MM.1S (cell line): ENCODE results near the gene QPCTL.

Experiments
- DNase-seq: peaks from one replicate; pipeline ENCODE4 v3.0.0-alpha.2; 2015
- H2AFZ ChIP-seq: fragments of 300-600 bp; sonication (generic); 2 replicates; pipeline ENCODE4 v1.6.0; 2016; ENCODE audit warnings: antibody characterized with exemption, low read length
- H3F3A ChIP-seq: fragments of 300-600 bp; sonication (generic); 2 replicates; pipeline ENCODE4 v1.6.1; 2016; ENCODE audit warnings: mild to moderate bottlenecking, antibody characterized with exemption, low read length, moderate library complexity, mixed read lengths; ENCODE audit not compliant: insufficient read depth
- H3K27ac ChIP-seq: fragments of 300-600 bp; sonication (generic); 2 replicates; pipeline ENCODE4 v1.5.1; 2016; ENCODE audit warnings: mild to moderate bottlenecking, low read length
- H3K27me3 ChIP-seq: fragments of 300-600 bp; sonication (generic); replicated peaks from 2 replicates; pipeline ENCODE4 v1.6.0; 2016; ENCODE audit warnings: low read length; ENCODE audit not compliant: insufficient read depth
- H3K36me3 ChIP-seq: fragments of 300-600 bp; sonication (generic); replicated peaks from 2 replicates; pipeline ENCODE4 v1.6.1; 2016; ENCODE audit warnings: mild to moderate bottlenecking, low read length, mixed read lengths; ENCODE audit not compliant: insufficient read depth
- H3K4me1 ChIP-seq: fragments of 300-600 bp; sonication (generic); 2 replicates; pipeline ENCODE4 v1.6.1; 2016; ENCODE audit warnings: low read length, mixed read lengths
- H3K4me2 ChIP-seq: fragments of 300-600 bp; sonication (generic); 2 replicates; pipeline ENCODE4 v1.6.0; 2016; ENCODE audit warnings: low read depth, low read length
- H3K4me3 ChIP-seq: fragments of 300-600 bp; sonication (generic); 2 replicates; pipeline ENCODE4 v1.5.1; 2016; ENCODE audit warnings: low read length, mixed read lengths
- H3K79me2 ChIP-seq: fragments of 300-600 bp; sonication (generic); 2 replicates; pipeline ENCODE4 v1.6.1; 2016; ENCODE audit warnings: mixed run types, low read length, mixed read lengths
- H3K9ac ChIP-seq: fragments of 300-600 bp; sonication (generic); 2 replicates; pipeline ENCODE4 v1.6.1; 2016; ENCODE audit warnings: low read length, mixed read lengths
- H3K9me2 ChIP-seq: fragments of 300-600 bp; sonication (generic); replicated peaks from 2 replicates; pipeline ENCODE4 v1.6.1; 2016; ENCODE audit warnings: mild to moderate bottlenecking, low read length, mixed read lengths; ENCODE audit not compliant: insufficient read depth
- H3K9me3 ChIP-seq: fragments of 300-600 bp; sonication (generic); replicated peaks from 2 replicates; pipeline ENCODE4 v1.6.1; 2016; ENCODE audit warnings: mild to moderate bottlenecking, low read length, mixed read lengths; ENCODE audit not compliant: insufficient read depth
- H4K20me1 ChIP-seq: fragments of 300-600 bp; sonication (generic); 2 replicates; pipeline ENCODE4 v1.6.1; 2016; ENCODE audit warnings: mild to moderate bottlenecking, low read length, moderate library complexity, mixed read lengths; ENCODE audit not compliant: insufficient read depth
- CTCF ChIP-seq: fragments of 300-600 bp; sonication (generic); IDR thresholded peaks from 2 replicates; pipeline ENCODE4 v1.5.1; 2016; ENCODE audit warnings: antibody characterized with exemption, low read length, mixed read lengths
- EZH2 ChIP-seq: fragments of 300-600 bp; sonication (generic); optimal IDR thresholded peaks from 2 replicates; pipeline ENCODE3; 2017; ENCODE audit warnings: low read depth, mild to moderate bottlenecking, antibody characterized with exemption, low read length, mixed read lengths
- EZH2phosphoT487 ChIP-seq: fragments of 300-600 bp; sonication (generic); IDR thresholded peaks from 2 replicates; pipeline ENCODE4 v1.6.1; 2018; ENCODE audit warnings: antibody characterized with exemption, low read length

Gene QPCTL

GRCh38 chr19:45657520-45658167 is 34.8 kb upstream of the QPCTL start:
- no peak overlapping the region for H3K4me3 ChIP-seq
- H4K20me1 ChIP-seq, result no peaks in the 10 kb centered on the region
- H3K4me1 ChIP-seq, result no peaks in the 10 kb centered on the region
- H3K9me3 ChIP-seq, result no peaks in the 10 kb centered on the region
- H3F3A ChIP-seq, result no peaks in the 10 kb centered on the region
- no peak overlapping the region for H3K27ac ChIP-seq
- H3K9me2 ChIP-seq, result no peaks in the 10 kb centered on the region
- H3K27me3 ChIP-seq, result peaks cover 59% of the 10 kb centered on the region
- no peak overlapping the region for H2AFZ ChIP-seq
- TF ChIP-seq CTCF (no peak), EZH2phosphoT487 (no peak), EZH2 (no peak)
- no peak overlapping the region for H3K4me2 ChIP-seq
- no peaks in the 10 kb centered on the region for H3K36me3 ChIP-seq
- H3K9ac ChIP-seq, result no peak overlapping the region
- no peak for DNase-seq
- H3K79me2 ChIP-seq, result no peaks in the 10 kb centered on the region

- Histone ChIP-seq H3K4me1 (no peaks in the 10 kb centered on the region), H3K27ac (no peak overlapping the region), H3K79me2 (no peaks in the 10 kb centered on the region), H3K9me2 (no peaks in the 10 kb centered on the region), H3K4me2 (no peak overlapping the region), H2AFZ (no peak overlapping the region), H3K4me3 (no peak overlapping the region), H3K36me3 (no peaks in the 10 kb centered on the region), H3K9me3 (no peaks in the 10 kb centered on the region), H3K9ac (no peak overlapping the region), H4K20me1 (no peaks in the 10 kb centered on the region), H3K27me3 (peaks cover 50% of the 10 kb centered on the region), H3F3A (no peaks in the 10 kb centered on the region)
- TF ChIP-seq CTCF (no peak), EZH2 (no peak), EZH2phosphoT487 (no peak)
- no peak for DNase-seq
Observed at GRCh38 chr19:45659096-45659729, 33.3 kb upstream of the QPCTL start.

GRCh38 chr19:45660636-45661035 is 31.8 kb upstream of the QPCTL start:
- Histone ChIP-seq H3K4me3 (no peak overlapping the region), H3K4me1 (no peaks in the 10 kb centered on the region), H3K27ac (no peak overlapping the region), H3K9ac (no peak overlapping the region), H3F3A (no peaks in the 10 kb centered on the region), H2AFZ (no peak overlapping the region), H3K79me2 (no peaks in the 10 kb centered on the region), H3K4me2 (no peak overlapping the region), H3K9me3 (no peaks in the 10 kb centered on the region), H4K20me1 (no peaks in the 10 kb centered on the region), H3K9me2 (no peaks in the 10 kb centered on the region), H3K36me3 (no peaks in the 10 kb centered on the region), H3K27me3 (peaks cover 47% of the 10 kb centered on the region)
- no peak for DNase-seq
- TF ChIP-seq CTCF (no peak), EZH2phosphoT487 (no peak), EZH2 (no peak)
